CD4-positive, CD25-positive, alpha-beta regulatory T cell (primary cell): Measurements from ENCODE around the gene TUBB3. TPM values are rescaled to one million over a fixed set of nuclear protein-coding genes. Genes with fewer than 3 reads are reported as not detected.
A peak's percentile ranks its signal among the peaks of the same experiment; 100 is the strongest.
"Not testable (repeated sequence)": the region's sequence is repeated elsewhere in the genome, so short reads cannot be mapped to it uniquely, and the experiment has no call there.

Experiments used
- ATAC-seq, 2 donors: fragments of 150-1000 bp; cut with Tn5 transposase; one replicate each; pipeline ENCODE4 v1.10.0; 2021; ENCODE audit warnings: low read depth in 2 of 2, moderate number of reproducible peaks in 2 of 2, moderate library complexity in 1 of 2
- DNase-seq, 3 donors: peaks; one replicate each; pipeline versions ENCODE4 v3.0.0 to v3.0.0-alpha.2; 2012 to 2022; ENCODE audit warnings: mixed read lengths in 1 of 3
- H3K27ac ChIP-seq: one replicate; pipeline ENCODE4 v1.7.0; 2013; ENCODE audit warnings: mild to moderate bottlenecking, low read length; ENCODE audit not compliant: insufficient read depth, poor library complexity, severe bottlenecking
- H3K27me3 ChIP-seq: one replicate; pipeline ENCODE4 v1.7.0; 2013; ENCODE audit warnings: low read length; ENCODE audit not compliant: control insufficient read depth, insufficient read depth
- H3K36me3 ChIP-seq: one replicate; pipeline ENCODE4 v1.7.0; 2013; ENCODE audit warnings: mild to moderate bottlenecking, low read length, moderate library complexity; ENCODE audit not compliant: control insufficient read depth, insufficient read depth
- H3K4me1 ChIP-seq: 2 replicates; pipeline ENCODE4 v1.7.0; 2013; ENCODE audit warnings: mild to moderate bottlenecking, low read length; ENCODE audit not compliant: insufficient read depth, control insufficient read depth, poor library complexity, severe bottlenecking
- H3K4me3 ChIP-seq: one replicate; pipeline ENCODE4 v1.7.0; 2013; ENCODE audit warnings: low read depth, mild to moderate bottlenecking, low read length, moderate library complexity
- H3K9me3 ChIP-seq, 2 experiments: 1 replicate in 1 of 2; 2 replicates in 1 of 2; pipeline ENCODE4 v1.7.0; 2013; ENCODE audit warnings: low read length in 2 of 2, mild to moderate bottlenecking in 1 of 2, moderate library complexity in 1 of 2; ENCODE audit not compliant: control insufficient read depth in 2 of 2
- H3K27ac Mint-ChIP-seq, 3 donors: one replicate each; pipeline ENCODE4 v1.8.0; 2020 to 2022; ENCODE audit warnings: mild to moderate bottlenecking in 3 of 3, mixed read lengths in 3 of 3, moderate library complexity in 2 of 3
- H3K27me3 Mint-ChIP-seq: one replicate; pipeline ENCODE4 v1.8.0; 2022; ENCODE audit warnings: mild to moderate bottlenecking, mixed read lengths
- H3K36me3 Mint-ChIP-seq: one replicate; pipeline ENCODE4 v1.8.0; 2020; ENCODE audit warnings: mixed read lengths
- H3K4me1 Mint-ChIP-seq, 4 donors: one replicate each; pipeline ENCODE4 v1.8.0; 2020 to 2022; ENCODE audit warnings: mixed read lengths in 4 of 4, mild to moderate bottlenecking in 1 of 4
- H3K4me3 Mint-ChIP-seq, 4 donors: one replicate each; pipeline ENCODE4 v1.8.0; 2020 to 2022; ENCODE audit warnings: mild to moderate bottlenecking in 4 of 4, mixed read lengths in 4 of 4, moderate library complexity in 3 of 4
- H3K9me3 Mint-ChIP-seq, 7 donors: one replicate each; pipeline ENCODE4 v1.8.0; 2020 to 2022; ENCODE audit warnings: mixed read lengths in 7 of 7, mild to moderate bottlenecking in 3 of 7, moderate library complexity in 2 of 7
- polyA plus RNA-seq, 4 donors: library from polyadenylated mRNA; unstranded; fragments of 300-500 nt; fragmentation: Illumina TruSeq; gene quantifications; one replicate each; pipeline ENCODE4 v1.2.3, GENCODE V29; 2021
- total RNA-seq: library from RNA; stranded (reverse); gene quantifications from one replicate; pipeline ENCODE4 v1.2.3, GENCODE V29; 2022

TUBB3 gene
- 1.8 TPM for total RNA-seq
- polyA plus RNA-seq, result under 1 TPM in 1 of 4 donors, not detected in 3; 0.22 TPM

DNA sequence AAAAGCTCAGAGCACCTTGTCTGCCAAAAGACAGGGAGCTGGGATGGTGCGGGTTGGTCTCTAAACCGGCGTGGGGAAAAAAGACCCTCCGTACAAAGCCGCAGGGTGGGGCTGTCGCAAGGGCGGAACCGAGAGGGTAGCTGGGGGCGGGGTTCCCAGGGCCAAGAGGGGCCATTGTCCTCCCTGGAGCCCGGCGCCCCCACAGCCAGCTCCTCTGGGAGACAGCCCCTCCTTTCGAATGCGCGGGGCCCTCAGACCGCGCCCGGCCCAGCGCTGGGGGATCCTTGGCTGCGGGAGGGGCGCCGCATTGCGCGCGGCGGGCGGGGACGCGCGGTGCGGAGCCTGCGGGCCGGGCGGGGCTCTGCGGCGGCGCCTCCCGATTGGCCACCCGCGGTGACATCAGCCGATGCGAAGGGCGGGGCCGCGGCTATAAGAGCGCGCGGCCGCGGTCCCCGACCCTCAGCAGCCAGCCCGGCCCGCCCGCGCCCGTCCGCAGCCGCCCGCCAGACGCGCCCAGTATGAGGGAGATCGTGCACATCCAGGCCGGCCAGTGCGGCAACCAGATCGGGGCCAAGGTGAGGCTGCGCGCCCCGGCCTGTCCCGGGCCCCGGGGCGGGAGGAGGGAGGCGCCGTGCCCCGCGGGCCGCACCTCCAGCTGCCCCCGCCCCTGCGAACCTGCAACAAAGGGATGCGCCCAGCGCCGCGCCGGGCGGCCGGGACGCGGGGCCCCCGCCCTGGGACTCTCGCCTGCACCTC, at the start of gene TUBB3:
Gene TUBB3 (plus strand): TSS at position 459 of the 756 bp plus-strand sequence. CDS start 60 bp downstream, at position 519.
- Mint-ChIP-seq H3K27ac (no peak within 1 kb of the TSS), H3K36me3 (no peaks in the 10 kb centered on the region), H3K4me3 (peak within 1 kb of the TSS; percentile 62 to 83 (median 72)), H3K27me3 (peaks cover 43% of the 10 kb centered on the region), H3K4me1 (peaks cover 0 to 53% (median 14%) of the 10 kb centered on the region in 4 donors), H3K9me3 (no peaks in the 10 kb centered on the region)
- peak in 1 of 3 donors; percentile 61 for DNase-seq
- Histone ChIP-seq H3K9me3 (no peaks in the 10 kb centered on the region), H3K36me3 (no peaks in the 10 kb centered on the region), H3K4me1 (peaks cover 71% of the 10 kb centered on the region), H3K27me3 (no peaks in the 10 kb centered on the region), H3K27ac (no peak within 1 kb of the TSS), H3K4me3 (no peak within 1 kb of the TSS)
- peak in 1 of 2 donors; percentile 13 for ATAC-seq

DNA sequence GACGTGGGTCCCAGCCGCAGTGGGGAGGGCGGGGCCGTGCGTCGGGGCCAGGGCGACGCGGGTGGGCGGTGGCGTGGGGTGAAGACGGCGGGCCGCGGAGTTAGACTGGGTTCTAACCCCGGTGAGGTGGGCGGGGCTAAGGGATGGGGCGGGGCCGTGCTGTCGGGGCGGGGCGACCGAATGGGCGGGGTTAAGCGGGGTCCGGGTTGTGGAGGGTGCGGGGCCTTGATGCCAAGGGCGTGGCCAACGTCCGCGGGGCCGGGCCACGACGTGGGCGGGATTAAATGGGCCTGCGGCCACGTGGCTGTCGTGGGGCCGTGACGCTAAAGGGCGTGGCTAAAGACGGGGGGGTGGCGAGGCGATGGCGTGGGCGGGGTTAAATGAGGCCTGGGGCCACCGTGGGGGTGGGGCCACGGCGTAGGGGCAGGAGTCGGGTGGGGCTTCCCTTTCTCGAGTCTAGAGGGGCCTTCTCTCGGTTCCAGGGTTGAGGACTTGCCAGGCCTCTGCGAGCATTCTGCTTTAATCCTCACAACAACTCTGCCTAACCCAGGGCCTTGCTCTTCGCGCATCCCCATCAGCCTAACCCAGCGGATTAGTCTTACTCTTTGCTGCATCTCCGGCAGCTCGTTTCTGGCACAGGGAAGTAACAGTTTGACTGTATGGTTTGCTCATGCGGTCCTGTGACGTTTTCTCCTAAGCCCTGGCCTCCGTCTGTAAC, 49.0 kb upstream of the TUBB3 start:
- DNase-seq, result peak; percentile 88 to 90 (median 89)
- H3K9me3 Mint-ChIP-seq, result peaks cover 0 to 11% (median 6%) of the 10 kb centered on the region in 7 donors

DNA sequence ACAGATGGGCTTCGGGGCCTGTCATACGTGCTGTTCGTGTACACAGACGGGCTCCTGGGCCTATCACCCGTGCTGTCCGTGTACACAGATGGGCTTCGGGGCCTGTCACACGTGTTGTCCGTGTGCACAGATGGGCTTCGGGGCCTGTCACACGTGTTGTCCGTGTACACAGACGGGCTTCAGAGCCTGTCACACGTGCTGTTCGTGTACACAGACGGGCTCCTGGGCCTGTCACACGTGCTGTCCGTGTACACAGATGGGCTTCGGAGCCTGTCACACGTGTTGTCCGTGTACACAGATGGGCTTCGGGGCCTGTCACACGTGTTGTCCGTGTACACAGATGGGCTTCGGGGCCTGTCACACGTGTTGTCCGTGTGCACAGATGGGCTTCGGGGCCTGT, 44.0 kb upstream of the TUBB3 start:
- not testable (repeated sequence) for DNase-seq, H3K4me3 ChIP-seq, H3K27me3 Mint-ChIP-seq, H3K27ac ChIP-seq, H3K27ac Mint-ChIP-seq, H3K4me3 Mint-ChIP-seq, ATAC-seq, H3K27me3 ChIP-seq, H3K4me1 ChIP-seq
- peaks cover 31% of the 10 kb centered on the region for H3K36me3 Mint-ChIP-seq
- H3K4me1 Mint-ChIP-seq, result peaks cover 0 to 24% (median 13%) of the 10 kb centered on the region in 4 donors
- peaks cover 6 to 13% of the 10 kb centered on the region in 2 experiments for H3K9me3 ChIP-seq
- peaks cover 54% of the 10 kb centered on the region for H3K36me3 ChIP-seq
- peaks cover 0 to 11% (median 6%) of the 10 kb centered on the region in 7 donors for H3K9me3 Mint-ChIP-seq

More for the DNA sequence above, 49.0 kb upstream of the TUBB3 start:
- Mint-ChIP-seq H3K27ac (peak overlapping the region; percentile 87 to 96 (median 90)), H3K36me3 (peaks cover 14% of the 10 kb centered on the region), H3K27me3 (no peaks in the 10 kb centered on the region), H3K4me3 (peak overlapping the region; percentile 71 to 96 (median 84)), H3K4me1 (peaks cover 0 to 29% (median 7%) of the 10 kb centered on the region in 4 donors)
- Histone ChIP-seq H3K27ac (peak overlapping the region; percentile 100), H3K9me3 (peaks cover 6 to 15% of the 10 kb centered on the region in 2 experiments), H3K27me3 (no peaks in the 10 kb centered on the region), H3K36me3 (peaks cover 22% of the 10 kb centered on the region), H3K4me3 (peak overlapping the region; percentile 58), H3K4me1 (peaks cover 9% of the 10 kb centered on the region)
- ATAC-seq, result peak; percentile 79

GRCh38 chr16:89880477-89881367, 42.4 kb upstream of the TUBB3 start:
- Histone ChIP-seq H3K27me3 (no peaks in the 10 kb centered on the region), H3K4me1 (no peaks in the 10 kb centered on the region), H3K4me3 (no peak overlapping the region), H3K36me3 (peaks cover 56% of the 10 kb centered on the region), H3K9me3 (no peaks in the 10 kb centered on the region), H3K27ac (no peak overlapping the region)
- Mint-ChIP-seq H3K36me3 (peaks cover 33% of the 10 kb centered on the region), H3K4me1 (peaks cover 0 to 18% (median 15%) of the 10 kb centered on the region in 4 donors), H3K27ac (no peak overlapping the region), H3K4me3 (peak overlapping the region in 2 of 4 donors; percentile 35 to 48), H3K9me3 (no peaks in the 10 kb centered on the region), H3K27me3 (no peaks in the 10 kb centered on the region)
- DNase-seq, result no peak
- ATAC-seq, result no peak

GRCh38 chr16:89881368-89881730, 41.8 kb upstream of the TUBB3 start:
- Mint-ChIP-seq H3K27ac (no peak overlapping the region), H3K4me1 (peaks cover 0 to 18% (median 15%) of the 10 kb centered on the region in 4 donors), H3K36me3 (peaks cover 33% of the 10 kb centered on the region), H3K27me3 (no peaks in the 10 kb centered on the region), H3K9me3 (no peaks in the 10 kb centered on the region), H3K4me3 (peak overlapping the region in 1 of 4 donors; percentile 35)
- Histone ChIP-seq H3K4me3 (no peak overlapping the region), H3K27me3 (no peaks in the 10 kb centered on the region), H3K9me3 (no peaks in the 10 kb centered on the region), H3K4me1 (no peaks in the 10 kb centered on the region), H3K27ac (no peak overlapping the region), H3K36me3 (peaks cover 57% of the 10 kb centered on the region)
- DNase-seq (no peak), ATAC-seq (no peak)

GRCh38 chr16:89883346-89884040, 39.6 kb upstream of the TUBB3 start:
- Histone ChIP-seq H3K36me3 (peaks cover 69% of the 10 kb centered on the region), H3K27ac (no peak overlapping the region), H3K9me3 (no peaks in the 10 kb centered on the region), H3K27me3 (no peaks in the 10 kb centered on the region), H3K4me1 (no peaks in the 10 kb centered on the region), H3K4me3 (no peak overlapping the region)
- H3K9me3 Mint-ChIP-seq, result peaks cover 0 to 1% (median 0%) of the 10 kb centered on the region in 7 donors
- H3K27ac Mint-ChIP-seq, result no peak overlapping the region
- no peak overlapping the region for H3K4me3 Mint-ChIP-seq
- ATAC-seq (no peak), DNase-seq (no peak)
- no peaks in the 10 kb centered on the region for H3K27me3 Mint-ChIP-seq
- H3K4me1 Mint-ChIP-seq, result peaks cover 0 to 14% (median 11%) of the 10 kb centered on the region in 4 donors
- H3K36me3 Mint-ChIP-seq, result peaks cover 35% of the 10 kb centered on the region

- no peaks in the 10 kb centered on the region for H3K27me3 Mint-ChIP-seq
- Histone ChIP-seq H3K4me3 (no peak overlapping the region), H3K27me3 (no peaks in the 10 kb centered on the region), H3K9me3 (no peaks in the 10 kb centered on the region), H3K27ac (no peak overlapping the region), H3K4me1 (no peaks in the 10 kb centered on the region), H3K36me3 (peaks cover 68% of the 10 kb centered on the region)
- DNase-seq, result no peak
- no peak for ATAC-seq
- H3K27ac Mint-ChIP-seq, result no peak overlapping the region
- peaks cover 35% of the 10 kb centered on the region for H3K36me3 Mint-ChIP-seq
- H3K9me3 Mint-ChIP-seq, result peaks cover 0 to 1% (median 0%) of the 10 kb centered on the region in 7 donors
- H3K4me1 Mint-ChIP-seq, result peaks cover 0 to 12% (median 11%) of the 10 kb centered on the region in 4 donors
- H3K4me3 Mint-ChIP-seq, result peak overlapping the region in 1 of 4 donors; percentile 0
Observed at GRCh38 chr16:89884041-89884421, 39.1 kb upstream of the TUBB3 start.
